GM19193 (cell line): ENCODE measurements around the gene SPSB3.

ENCODE experiments used
- POLR2A ChIP-seq: IDR thresholded peaks from 4 replicates; pipeline ENCODE4 v1.6.1; 2011; ENCODE audit not compliant: insufficient read depth, insufficient read length; ENCODE audit errors: extremely low read depth

Gene SPSB3

DNA sequence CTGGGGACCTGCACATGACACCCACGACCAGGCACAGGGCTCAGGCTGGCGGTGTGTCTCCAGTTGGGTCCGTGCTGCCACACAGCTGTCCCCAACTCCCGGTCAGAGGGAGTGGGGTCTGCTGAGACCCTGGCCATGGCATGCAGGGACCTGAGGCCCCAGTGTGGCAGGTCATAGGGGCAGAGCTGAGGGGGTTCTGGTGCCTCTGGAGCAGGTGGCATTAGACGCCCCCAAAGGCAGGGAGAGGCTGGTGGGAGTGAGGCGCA is 4.6 kb upstream of the SPSB3 start:
- no peak for TF ChIP-seq POLR2A

DNA sequence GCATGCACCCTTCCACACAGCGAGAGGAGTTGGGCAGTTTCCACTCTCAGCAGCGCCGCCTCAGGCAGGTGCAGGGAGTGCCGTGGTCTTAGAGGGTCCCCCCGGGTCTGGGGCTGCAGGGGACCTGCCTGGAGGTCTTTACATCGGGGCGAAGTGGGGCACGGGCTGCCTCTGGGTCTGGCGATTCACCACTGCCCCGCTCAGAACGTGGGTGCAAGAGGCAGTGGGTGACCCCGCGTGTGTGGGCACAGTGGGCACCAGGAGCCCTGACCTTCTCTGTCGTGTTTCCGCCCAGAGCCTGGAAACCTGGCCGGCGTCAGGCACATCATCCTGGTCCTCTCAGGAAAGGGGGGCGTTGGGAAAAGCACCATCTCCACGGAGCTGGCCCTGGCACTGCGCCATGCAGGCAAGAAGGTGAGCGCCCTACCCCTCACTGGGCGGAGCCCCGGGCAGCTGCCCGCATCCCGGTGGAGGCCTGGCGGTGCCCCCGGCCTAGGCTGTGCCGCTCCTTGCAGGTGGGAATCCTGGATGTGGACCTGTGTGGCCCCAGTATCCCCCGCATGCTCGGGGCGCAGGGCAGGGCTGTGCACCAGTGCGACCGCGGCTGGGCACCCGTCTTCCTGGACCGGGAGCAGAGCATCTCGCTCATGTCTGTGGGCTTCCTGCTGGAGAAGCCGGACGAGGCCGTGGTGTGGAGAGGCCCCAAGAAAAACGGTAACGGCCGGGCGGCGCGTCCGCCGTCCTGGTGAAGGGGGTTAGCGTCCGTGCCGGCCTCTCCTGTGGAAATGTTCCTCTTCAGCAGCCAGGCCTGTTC is 4.1 kb upstream of the SPSB3 start:
- no peak for TF ChIP-seq POLR2A

DNA sequence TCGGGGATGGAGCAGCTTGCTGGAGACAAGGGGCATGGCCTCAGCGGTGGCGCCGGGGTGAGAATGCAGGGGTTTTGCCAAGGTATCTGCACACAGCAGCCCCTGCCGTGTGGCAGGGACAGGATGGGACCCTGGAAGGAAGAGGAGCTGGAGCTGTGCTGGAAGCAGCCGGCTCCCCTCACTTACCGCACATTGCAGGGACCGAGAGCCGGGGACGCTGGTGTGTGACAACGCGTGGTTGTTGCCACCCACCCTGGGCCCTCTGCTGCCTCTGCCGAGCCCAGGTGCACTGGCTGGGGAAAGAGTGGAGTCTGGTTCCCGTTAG is 3.4 kb upstream of the SPSB3 start:
- TF ChIP-seq POLR2A: no peak

DNA sequence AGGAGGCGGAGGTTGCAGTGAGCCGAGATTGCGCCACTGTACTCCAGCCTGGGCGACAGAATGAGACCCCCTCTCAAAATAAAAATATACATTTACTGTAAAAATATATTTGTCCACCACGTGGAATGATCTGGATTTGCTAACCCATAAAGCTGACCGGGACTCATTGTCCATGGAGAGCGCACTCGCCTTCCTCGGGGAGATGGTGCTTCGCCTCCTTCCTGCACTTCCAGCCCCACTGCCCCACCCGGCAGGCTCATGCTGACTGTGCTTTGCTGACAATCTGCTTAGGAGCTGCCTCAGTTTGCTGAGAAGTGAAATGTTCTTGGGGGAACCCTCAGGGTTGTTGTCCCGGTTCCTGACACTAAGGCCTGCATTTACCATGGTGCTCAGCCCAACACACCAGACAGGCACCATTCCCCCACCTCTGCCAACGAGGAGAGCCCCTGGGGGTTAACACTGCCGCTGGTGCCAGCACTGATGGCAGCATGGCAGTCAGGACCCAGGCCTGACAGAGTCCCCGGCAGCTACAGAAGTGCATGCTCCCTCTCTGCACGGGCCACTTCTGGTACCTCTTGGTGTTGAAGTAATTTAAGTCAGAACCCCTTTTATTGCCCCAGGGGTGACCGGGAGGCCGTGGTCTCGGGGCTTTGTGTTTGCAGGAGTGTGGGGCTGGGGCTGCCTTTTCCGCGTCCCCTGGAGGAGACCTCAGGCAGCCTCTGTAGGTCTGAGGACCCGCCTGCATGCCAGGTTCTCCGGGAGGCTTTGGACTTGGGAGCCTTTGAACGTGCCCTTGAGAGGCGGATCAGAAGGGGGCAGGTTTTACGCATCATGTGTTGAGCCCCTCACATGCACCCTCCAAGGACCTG is 2.8 kb upstream of the SPSB3 start:
- TF ChIP-seq POLR2A: no peak

DNA sequence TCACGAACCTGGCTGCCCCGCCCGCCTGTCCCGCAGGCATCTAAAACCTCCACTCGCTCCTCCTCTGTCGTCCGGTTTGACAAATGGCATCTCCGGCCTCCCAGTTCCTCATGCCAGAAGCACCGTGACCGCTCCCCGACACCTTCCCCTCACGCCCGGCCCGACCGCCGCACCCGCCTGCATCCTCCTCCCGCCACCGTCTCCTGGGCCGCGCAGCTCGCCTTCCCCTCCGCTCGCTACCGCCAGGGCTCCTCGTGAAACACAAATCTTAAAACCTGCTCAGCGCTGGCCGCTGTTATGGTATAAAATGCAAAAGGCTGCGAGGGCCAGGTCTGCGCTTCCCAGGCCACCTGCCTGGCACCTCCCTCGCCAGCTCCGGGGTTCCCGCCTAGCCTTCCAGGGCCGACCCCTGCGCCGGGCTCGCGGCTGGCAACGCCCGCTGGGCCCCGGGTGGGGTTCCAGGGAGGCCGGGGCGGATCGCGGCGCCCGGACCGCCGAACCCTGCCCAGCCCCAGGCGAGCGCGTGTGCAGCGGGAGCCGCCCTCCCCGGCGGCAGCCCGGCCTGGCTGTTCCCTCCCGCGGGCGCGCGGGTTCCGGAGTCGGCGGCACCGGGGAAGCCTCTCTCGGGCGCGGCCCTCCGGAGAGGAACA is 488 bp downstream of the SPSB3 start:
- TF ChIP-seq POLR2A: no peak

DNA sequence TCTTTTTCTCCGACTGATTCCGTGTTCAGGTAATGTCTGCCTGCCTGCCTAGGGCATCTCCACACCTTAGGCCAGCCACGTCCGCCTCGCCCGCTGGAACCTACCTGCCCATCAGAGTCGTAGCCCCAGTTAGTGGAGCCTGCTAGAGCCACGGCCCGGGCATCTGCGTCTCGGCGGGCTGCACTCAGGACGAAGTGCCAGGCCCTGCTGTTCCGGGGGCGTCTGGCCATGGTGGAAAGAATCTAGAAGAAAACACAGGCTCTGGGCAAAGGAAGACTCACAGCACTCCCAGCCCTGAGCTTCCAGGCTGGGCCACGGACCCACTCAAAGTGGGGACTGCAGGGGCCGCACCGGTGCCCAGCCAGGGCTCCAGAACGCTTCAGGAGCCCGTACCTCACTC is 1.1 kb downstream of the SPSB3 start:
- TF ChIP-seq POLR2A: no peak

DNA sequence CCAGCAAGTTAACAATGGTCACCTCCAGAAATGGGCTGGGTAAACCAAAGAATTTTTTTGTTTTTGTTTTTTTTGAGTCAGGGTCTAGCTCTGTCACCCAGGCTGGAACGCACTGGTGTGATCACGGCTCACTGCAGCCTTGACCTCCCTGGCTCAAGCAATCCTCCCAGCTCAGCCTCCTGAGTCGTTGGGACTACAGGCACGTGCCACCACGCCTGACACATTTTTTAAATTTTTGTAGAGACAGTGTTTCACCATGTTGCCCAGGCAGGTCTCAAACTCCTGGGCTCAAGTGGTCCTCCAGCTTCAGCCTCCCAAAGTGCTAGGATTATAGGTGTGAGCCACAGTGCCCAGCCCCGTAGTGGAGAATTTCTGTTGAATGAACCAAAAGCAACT is 1.7 kb downstream of the SPSB3 start:
- no peak for TF ChIP-seq POLR2A

DNA sequence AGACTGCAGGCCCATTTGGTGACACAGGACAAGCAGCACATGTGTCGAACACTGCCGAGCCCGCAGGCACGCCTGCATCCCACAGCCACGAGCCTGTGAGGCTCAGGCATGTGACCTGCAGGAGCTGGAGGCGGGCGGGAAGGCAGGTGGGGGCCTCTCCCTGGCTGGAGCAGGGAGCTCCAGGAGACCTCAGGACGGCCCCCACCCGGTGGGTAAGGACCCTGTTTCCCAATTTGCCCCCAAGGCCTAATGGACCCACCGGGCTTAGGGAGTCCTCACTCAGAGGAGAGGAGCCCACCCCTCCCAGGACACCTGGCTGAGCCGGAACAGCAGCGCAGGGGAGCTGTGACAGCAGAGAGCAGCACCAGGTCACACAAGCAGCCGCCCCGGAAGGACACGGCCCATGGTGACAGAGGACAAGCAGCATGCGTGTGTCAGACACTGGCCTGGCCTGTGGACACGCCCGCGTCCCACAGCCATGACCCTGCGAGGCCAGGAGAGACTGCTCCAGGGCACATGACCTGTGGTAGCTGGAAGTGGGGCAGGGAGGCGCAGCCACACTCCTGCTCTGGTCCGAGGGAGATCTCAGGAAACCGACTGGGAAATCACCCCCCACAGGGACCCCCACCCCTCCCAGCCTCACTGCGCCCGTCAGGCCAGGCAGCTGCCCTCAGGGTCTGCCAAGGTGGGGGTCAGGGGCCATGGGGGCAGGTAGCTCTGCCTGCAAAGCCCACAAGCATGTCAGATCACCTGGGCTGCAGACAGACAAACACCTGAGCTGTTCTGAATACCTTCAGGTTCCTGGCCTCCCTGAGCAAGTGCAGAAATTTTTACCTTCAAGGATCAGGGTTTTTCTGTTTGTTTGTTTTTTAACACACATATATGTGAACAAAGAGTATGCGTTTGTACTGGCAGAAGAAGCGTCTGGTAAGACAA is 2.4 kb downstream of the SPSB3 start:
- no peak for TF ChIP-seq POLR2A

DNA sequence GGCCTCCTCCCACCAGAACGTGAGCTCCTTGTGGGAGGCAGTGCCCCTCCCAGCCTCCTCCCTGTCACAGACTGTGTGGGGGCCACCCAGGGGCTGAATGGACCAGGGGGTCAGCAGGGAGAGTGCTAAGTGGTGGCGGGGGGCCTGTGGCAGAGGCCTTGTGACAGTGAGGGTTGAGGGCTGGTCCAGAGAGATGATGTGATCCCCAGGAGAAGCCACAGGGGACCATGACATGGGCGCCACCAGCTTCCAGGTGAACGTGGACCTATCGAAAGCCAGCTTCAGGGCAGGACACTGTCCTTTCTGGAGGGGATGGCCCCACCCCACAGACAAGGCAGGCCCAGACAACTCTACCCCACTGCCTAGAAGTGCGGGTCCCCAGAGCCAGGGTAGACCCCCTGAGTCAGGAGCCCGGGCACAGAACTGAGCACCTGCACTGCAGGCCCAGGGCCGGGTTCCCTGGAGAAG is 3.1 kb downstream of the SPSB3 start:
- no peak for TF ChIP-seq POLR2A

DNA sequence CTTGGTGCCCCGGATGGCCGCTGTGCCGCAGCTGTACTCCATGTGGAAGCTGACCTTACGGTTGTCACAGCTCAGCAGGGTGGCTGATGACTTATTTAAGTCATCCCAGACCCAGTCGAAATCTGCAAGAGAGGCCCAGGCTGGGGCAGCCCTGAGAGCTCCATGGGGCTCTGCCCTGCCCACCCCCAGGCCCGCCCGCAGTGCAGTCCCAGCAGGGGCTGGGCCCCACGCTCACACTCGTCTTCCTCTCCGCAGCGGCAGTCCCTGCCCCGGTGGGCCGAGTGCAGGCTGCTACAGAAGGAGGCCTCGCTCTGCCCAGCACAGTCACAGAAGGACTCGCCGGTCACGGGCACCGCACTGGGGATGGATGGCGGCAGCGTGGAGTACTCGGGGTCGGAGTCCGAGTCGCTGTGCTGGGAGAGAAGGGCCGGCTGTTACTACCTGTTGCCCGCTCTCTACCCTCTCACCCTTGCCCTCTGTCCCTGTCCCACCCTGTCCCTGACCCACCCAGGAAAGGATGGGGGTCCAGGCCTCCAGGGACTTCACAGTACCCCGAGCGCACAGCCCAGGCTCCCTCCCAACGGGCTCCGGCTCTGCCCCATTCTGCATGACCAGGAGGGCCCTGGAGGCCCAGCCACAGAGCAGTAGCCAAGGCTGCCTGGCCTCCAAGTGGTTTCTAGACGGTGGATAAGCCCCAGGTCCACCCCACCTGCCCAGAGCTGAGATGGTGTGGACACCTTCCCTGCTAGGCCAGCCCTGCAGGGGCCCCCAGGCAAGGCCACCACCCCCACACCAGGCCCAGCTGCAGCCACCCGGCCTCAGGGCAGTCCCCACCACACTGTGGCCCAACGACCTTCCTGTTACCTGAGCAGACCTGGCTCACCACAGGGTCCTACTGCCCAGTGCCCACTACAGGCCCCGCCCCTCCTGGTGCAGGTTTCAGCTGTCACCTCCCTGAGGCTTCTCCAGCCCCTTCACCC is 3.9 kb downstream of the SPSB3 start:
- TF ChIP-seq POLR2A: no peak

DNA sequence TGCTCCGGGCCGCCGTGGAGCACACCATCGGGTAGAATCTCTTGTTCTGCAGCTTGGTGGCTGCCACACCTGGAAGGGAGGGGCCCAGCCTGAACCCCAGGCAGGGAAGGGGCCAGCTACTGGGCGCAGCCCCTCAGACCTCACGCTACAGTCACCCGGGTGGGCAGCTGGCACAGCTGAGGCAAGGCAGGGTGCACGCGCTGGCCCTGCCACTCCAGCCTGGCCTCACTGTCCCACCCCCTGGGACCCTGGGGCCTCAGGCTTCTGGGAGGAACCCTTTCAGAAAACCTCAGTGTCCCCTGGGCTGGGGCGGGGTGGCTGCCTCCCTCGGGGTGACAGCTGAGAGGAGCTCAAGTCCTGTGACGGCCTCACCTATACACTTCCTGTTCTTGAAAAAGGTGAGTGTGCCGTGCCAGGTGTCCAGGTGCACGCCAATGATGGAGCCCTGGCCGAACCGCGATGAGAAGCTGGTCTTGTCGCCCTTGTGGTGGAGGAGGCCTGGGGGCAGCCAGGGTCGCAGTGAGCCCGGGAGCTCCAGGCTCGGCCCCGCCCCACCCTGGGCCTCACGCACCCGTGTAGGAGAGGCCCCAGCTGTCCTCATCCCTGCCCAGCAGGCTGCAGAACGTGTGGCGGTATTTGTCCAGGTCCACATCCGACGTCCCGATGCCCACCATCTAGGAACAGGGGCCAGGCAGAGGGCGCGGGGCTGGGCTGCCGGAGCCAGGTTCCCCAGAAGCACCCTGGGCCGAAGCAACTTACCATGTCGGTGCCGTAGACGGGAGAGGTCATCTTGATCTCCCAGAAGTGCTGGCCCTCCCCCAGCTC is 4.8 kb downstream of the SPSB3 start:
- no peak for TF ChIP-seq POLR2A

DNA sequence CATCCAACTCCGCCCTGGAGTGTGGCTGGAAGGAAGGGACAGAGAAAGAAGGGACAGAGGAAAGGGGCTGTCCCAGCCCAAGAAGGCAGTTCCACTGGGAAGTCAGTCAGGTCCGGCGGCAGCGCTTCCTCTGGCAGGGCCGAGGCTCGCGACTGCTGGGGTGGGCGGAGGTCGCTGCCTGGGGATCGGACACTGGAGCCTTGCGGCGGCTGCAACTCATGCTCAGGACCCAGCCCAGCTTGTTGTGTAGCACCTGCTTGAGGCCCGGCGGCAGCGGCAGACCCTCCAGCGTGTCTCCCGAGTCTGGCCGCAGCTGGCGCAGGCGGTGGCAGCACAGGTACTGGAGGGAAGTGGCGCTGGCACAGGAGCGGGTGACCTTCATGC is 5.4 kb downstream of the SPSB3 start:
- no peak for TF ChIP-seq POLR2A

DNA sequence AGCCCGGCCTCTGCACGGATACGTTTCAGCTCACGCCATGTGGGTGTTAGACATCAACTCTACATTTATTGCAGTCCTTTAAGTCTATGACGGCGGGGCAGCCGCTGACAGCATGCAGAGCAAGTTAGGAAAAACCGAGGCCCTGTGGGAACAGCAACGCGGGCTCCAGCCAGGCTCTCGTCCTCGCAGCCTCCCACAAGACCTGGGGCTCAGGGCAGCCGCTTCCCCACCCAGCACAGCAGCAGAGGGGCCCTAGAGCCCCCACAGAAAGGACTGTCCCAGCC is 5.8 kb downstream of the SPSB3 start:
- TF ChIP-seq POLR2A: no peak
